Measurements from ENCODE around the gene APOL6.
"Not testable (repeated sequence)": the region's sequence is repeated elsewhere in the genome, so short reads cannot be mapped to it uniquely, and the experiment has no call there.

Gene APOL6

DNA sequence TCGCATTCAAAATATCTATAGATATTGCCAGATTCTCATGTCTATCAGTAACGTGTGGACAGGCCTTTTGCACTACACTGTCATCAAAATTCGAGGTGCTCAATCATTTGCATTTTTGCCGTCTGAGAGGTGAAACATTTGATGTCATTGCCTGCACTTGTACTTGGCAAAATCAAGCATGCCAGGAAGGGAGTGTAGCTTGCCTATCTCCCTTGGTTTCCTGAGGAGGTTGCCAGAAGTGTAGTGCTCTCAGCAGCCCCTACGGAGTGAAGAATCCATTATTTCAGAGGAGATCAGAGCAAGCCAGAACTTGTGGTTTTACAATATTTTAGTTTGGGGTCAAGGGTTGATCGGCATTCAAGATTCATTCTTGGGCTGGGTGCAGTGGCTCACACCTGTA, 39.2 kb downstream of the APOL6 start:
- DNase-seq = no peak
- Histone ChIP-seq H3K27me3 (replicated peaks) (no peaks in the 10 kb centered on the region), H3K36me3 (replicated peaks) (no peaks in the 10 kb centered on the region), H3K4me3 (ENCODE audit: low read depth, low read length) (no peak overlapping the region), H3K27ac (no peak overlapping the region)
- in situ Hi-C loops (cut with HindIII; ENCODE audit: low pct_ligation_motif_present, low sequenced_read_pairs) = no loop called here
- TF ChIP-seq CTCF (IDR thresholded peaks at IDR 0.05; ENCODE audit: low read depth, low read length, missing control alignments) = no peak

DNA sequence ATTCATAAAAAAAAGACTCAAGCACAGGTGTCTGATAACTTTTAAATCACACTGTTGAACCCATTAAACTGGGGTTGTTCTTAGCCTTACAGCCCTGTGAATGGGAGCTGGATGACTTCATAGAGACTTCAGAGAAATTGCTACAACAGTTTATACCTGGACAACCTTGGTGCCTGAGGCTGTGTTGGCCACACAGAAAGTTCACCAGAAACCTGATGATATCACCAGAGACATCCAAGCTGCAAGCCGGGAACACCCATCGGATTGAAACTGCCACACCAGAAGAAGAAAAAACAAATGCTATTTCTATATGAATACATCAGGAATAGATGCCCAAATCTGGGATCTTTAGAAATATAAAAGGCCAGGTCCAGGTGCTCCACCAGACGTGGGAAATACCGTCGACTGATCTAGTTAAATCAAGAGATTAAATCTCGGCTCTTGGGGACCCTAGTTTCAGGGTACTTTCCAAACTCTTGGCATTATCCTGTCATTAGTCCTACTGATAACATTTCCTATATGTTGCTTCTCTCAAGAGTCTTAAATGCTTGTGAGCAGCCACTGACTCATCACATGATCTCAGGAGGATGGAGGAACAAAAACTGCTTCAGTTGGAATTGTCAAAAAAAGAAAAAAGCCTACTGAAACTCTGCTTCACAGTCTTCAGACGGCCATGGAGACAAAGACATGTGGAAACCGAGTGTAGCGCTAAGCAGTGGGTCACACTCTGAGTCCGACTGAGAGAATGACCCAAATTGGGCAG, 40.8 kb downstream of the APOL6 start:
- Histone ChIP-seq H3K27me3 (replicated peaks) (no peaks in the 10 kb centered on the region), H3K36me3 (replicated peaks) (no peaks in the 10 kb centered on the region), H3K4me3 (ENCODE audit: low read depth, low read length) (no peak overlapping the region), H3K27ac (no peak overlapping the region)
- no peak for DNase-seq
- in situ Hi-C loops (cut with HindIII; ENCODE audit: low pct_ligation_motif_present, low sequenced_read_pairs) = no loop called here
- no peak for TF ChIP-seq CTCF (IDR thresholded peaks at IDR 0.05; ENCODE audit: low read depth, low read length, missing control alignments)

- in situ Hi-C loops (cut with HindIII; ENCODE audit: low pct_ligation_motif_present, low sequenced_read_pairs) = no loop called here
- Histone ChIP-seq H3K36me3 (replicated peaks) (no peaks in the 10 kb centered on the region), H3K27me3 (replicated peaks) (no peaks in the 10 kb centered on the region), H3K4me3 (ENCODE audit: low read depth, low read length) (no peak overlapping the region), H3K27ac (no peak overlapping the region)
- no peak for DNase-seq
- no peak for TF ChIP-seq CTCF (IDR thresholded peaks at IDR 0.05; ENCODE audit: low read depth, low read length, missing control alignments)
Measured at GRCh38 chr22:35690001-35690400, 41.8 kb downstream of the APOL6 start.

- in situ Hi-C loops (cut with HindIII; ENCODE audit: low pct_ligation_motif_present, low sequenced_read_pairs) = no loop called here
- H3K4me3 ChIP-seq (ENCODE audit: low read depth, low read length) = no peak overlapping the region
- no peak for DNase-seq
- H3K27me3 ChIP-seq (replicated peaks) = no peaks in the 10 kb centered on the region
- no peak for TF ChIP-seq CTCF (IDR thresholded peaks at IDR 0.05; ENCODE audit: low read depth, low read length, missing control alignments)
- H3K27ac ChIP-seq = no peak overlapping the region
- no peaks in the 10 kb centered on the region for H3K36me3 ChIP-seq (replicated peaks)
Measured at GRCh38 chr22:35695202-35695601, 47.0 kb downstream of the APOL6 start.

DNA sequence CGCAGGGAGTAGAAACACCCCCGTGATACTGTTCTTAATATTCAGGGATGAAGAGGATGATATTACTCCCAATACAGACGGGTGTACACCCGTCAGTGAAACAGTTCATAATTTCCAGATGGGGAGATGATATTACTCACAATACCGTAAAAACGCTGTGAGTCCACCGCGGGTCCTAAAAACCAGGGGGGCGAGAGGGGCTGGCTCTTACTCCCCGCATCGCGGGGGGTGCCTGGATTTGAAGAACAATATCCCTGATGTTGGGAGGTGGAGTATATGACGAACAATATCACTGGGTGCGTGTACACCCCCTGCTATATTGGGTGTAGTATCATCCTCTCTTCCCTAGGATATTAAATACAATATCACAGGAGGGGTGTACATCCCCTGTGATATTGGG, 48.9 kb downstream of the APOL6 start:
- in situ Hi-C loops (cut with HindIII; ENCODE audit: low pct_ligation_motif_present, low sequenced_read_pairs) = no loop called here
- no peak for DNase-seq

GRCh38 chr22:35699852-35700251, 51.6 kb downstream of the APOL6 start:
- in situ Hi-C loops (cut with HindIII; ENCODE audit: low pct_ligation_motif_present, low sequenced_read_pairs); H3K36me3 ChIP-seq (replicated peaks); H3K4me3 ChIP-seq (ENCODE audit: low read depth, low read length); DNase-seq; H3K27me3 ChIP-seq (replicated peaks); H3K27ac ChIP-seq: not testable (repeated sequence)

More for the DNA sequence above, 48.9 kb downstream of the APOL6 start:
- Histone ChIP-seq H3K27me3 (replicated peaks) (no peaks in the 10 kb centered on the region), H3K4me3 (ENCODE audit: low read depth, low read length) (no peak overlapping the region), H3K27ac (no peak overlapping the region), H3K36me3 (replicated peaks) (no peaks in the 10 kb centered on the region)
- no peak for TF ChIP-seq CTCF (IDR thresholded peaks at IDR 0.05; ENCODE audit: low read depth, low read length, missing control alignments)
